Activated naive CD4-positive, alpha-beta T cell treated with anti-CD3 and anti-CD28 coated beads for 36 hours (primary cell): ENCODE results near the gene CFTR. TPM values are rescaled to one million over a fixed set of nuclear protein-coding genes. Genes with fewer than 3 reads are reported as not detected.
"Not testable (repeated sequence)": the region's sequence is repeated elsewhere in the genome, so short reads cannot be mapped to it uniquely, and the experiment has no call there.

ENCODE experiments used
- CTCF ChIA-PET: fragments of 350-600 bp; sonication (Branson Sonifier 250); formaldehyde crosslinking; loops from one replicate; lab custom pipeline; 2021; ENCODE audit warnings: antibody characterized with exemption; lab: Charles Lee
- DNase-seq: peaks from one replicate; pipeline ENCODE4 v3.0.0-alpha.2; 2020
- H3K27ac Mint-ChIP-seq: one replicate; pipeline ENCODE4 v1.8.0; 2021; ENCODE audit warnings: mild to moderate bottlenecking, mixed read lengths
- H3K27me3 Mint-ChIP-seq: one replicate; pipeline ENCODE4 v1.8.0; 2021; ENCODE audit warnings: low read depth, mixed read lengths
- H3K36me3 Mint-ChIP-seq: one replicate; pipeline ENCODE4 v1.8.0; 2021; ENCODE audit warnings: low read depth, mixed read lengths
- H3K4me1 Mint-ChIP-seq: one replicate; pipeline ENCODE4 v1.8.0; 2021; ENCODE audit warnings: low read depth, mixed read lengths
- H3K4me3 Mint-ChIP-seq: one replicate; pipeline ENCODE4 v1.8.0; 2021; ENCODE audit warnings: mild to moderate bottlenecking, moderate library complexity, mixed read lengths
- H3K9me3 Mint-ChIP-seq: one replicate; pipeline ENCODE4 v1.8.0; 2021; ENCODE audit warnings: mixed read lengths
- intact Hi-C: fragments of 100-400 bp; cut with micrococcal nuclease; formaldehyde crosslinking; loops from one replicate; pipeline ENCODE4 v1.15.1; 2023
- total RNA-seq, 2 experiments: library from RNA; stranded (reverse); gene quantifications; one replicate each; pipeline ENCODE4 v1.2.3, GENCODE V29; 2021

CFTR gene
- total RNA-seq, 2 experiments from 2014 or later: not detected

GRCh38 chr7:117685795-117686194 lies 206.0 kb downstream of the CFTR start:
- Mint-ChIP-seq H3K9me3 (no peaks in the 10 kb centered on the region), H3K4me3 (no peak overlapping the region), H3K27me3 (peaks cover 6% of the 10 kb centered on the region), H3K36me3 (no peaks in the 10 kb centered on the region), H3K4me1 (no peaks in the 10 kb centered on the region), H3K27ac (no peak overlapping the region)
- CTCF ChIA-PET: interaction anchor here (0.7 kb wide), 1 partner anchor 308 kb away, joined by 3 read pairs; no protein-coding TSS in a partner anchor
- no peak for DNase-seq
- intact Hi-C loops: no loop called here

- Mint-ChIP-seq H3K4me3 (no peak overlapping the region), H3K27me3 (peaks cover 6% of the 10 kb centered on the region), H3K27ac (no peak overlapping the region), H3K36me3 (no peaks in the 10 kb centered on the region), H3K9me3 (no peaks in the 10 kb centered on the region), H3K4me1 (no peaks in the 10 kb centered on the region)
- intact Hi-C loops: no loop called here
- CTCF ChIA-PET: interaction anchor here (0.7 kb wide), 1 partner anchor 307 kb away, joined by 3 read pairs; no protein-coding TSS in a partner anchor
- no peak for DNase-seq
Measured at GRCh38 chr7:117686311-117686935, 206.6 kb downstream of the CFTR start.

GRCh38 chr7:117688126-117688525 lies 208.3 kb downstream of the CFTR start:
- intact Hi-C loops: no loop called here
- H3K27ac Mint-ChIP-seq: no peak overlapping the region
- no peak for DNase-seq
- H3K27me3 Mint-ChIP-seq: peaks cover 9% of the 10 kb centered on the region
- no peaks in the 10 kb centered on the region for H3K36me3 Mint-ChIP-seq
- H3K9me3 Mint-ChIP-seq: no peaks in the 10 kb centered on the region
- CTCF ChIA-PET: no interaction called here
- H3K4me3 Mint-ChIP-seq: no peak overlapping the region
- H3K4me1 Mint-ChIP-seq: no peaks in the 10 kb centered on the region

- CTCF ChIA-PET: no interaction called here
- intact Hi-C loops: no loop called here
- peaks cover 9% of the 10 kb centered on the region for H3K27me3 Mint-ChIP-seq
- H3K27ac Mint-ChIP-seq: no peak overlapping the region
- no peaks in the 10 kb centered on the region for H3K36me3 Mint-ChIP-seq
- H3K4me3 Mint-ChIP-seq: no peak overlapping the region
- DNase-seq: no peak
- no peaks in the 10 kb centered on the region for H3K4me1 Mint-ChIP-seq
- H3K9me3 Mint-ChIP-seq: no peaks in the 10 kb centered on the region
Measured at GRCh38 chr7:117689406-117689805, 209.6 kb downstream of the CFTR start.

GRCh38 chr7:117690147-117690546 lies 210.3 kb downstream of the CFTR start:
- Mint-ChIP-seq H3K4me3 (no peak overlapping the region), H3K27ac (no peak overlapping the region), H3K27me3 (peaks cover 9% of the 10 kb centered on the region), H3K9me3 (no peaks in the 10 kb centered on the region), H3K4me1 (no peaks in the 10 kb centered on the region), H3K36me3 (no peaks in the 10 kb centered on the region)
- no peak for DNase-seq
- intact Hi-C loops: no loop called here
- CTCF ChIA-PET: no interaction called here

GRCh38 chr7:117692338-117692737 lies 212.5 kb downstream of the CFTR start:
- Mint-ChIP-seq H3K27me3 (peaks cover 9% of the 10 kb centered on the region), H3K36me3 (no peaks in the 10 kb centered on the region), H3K9me3 (no peaks in the 10 kb centered on the region), H3K4me1 (no peaks in the 10 kb centered on the region), H3K4me3 (no peak overlapping the region), H3K27ac (no peak overlapping the region)
- no peak for DNase-seq
- CTCF ChIA-PET: no interaction called here
- intact Hi-C loops: no loop called here

GRCh38 chr7:117698018-117698417 lies 218.2 kb downstream of the CFTR start:
- no peak overlapping the region for H3K4me3 Mint-ChIP-seq
- no peaks in the 10 kb centered on the region for H3K27me3 Mint-ChIP-seq
- H3K9me3 Mint-ChIP-seq: no peaks in the 10 kb centered on the region
- no peaks in the 10 kb centered on the region for H3K36me3 Mint-ChIP-seq
- no peak overlapping the region for H3K27ac Mint-ChIP-seq
- no peak for DNase-seq
- H3K4me1 Mint-ChIP-seq: no peaks in the 10 kb centered on the region
- intact Hi-C loops: no loop called here
- CTCF ChIA-PET: no interaction called here

GRCh38 chr7:117704063-117704462 lies 224.2 kb downstream of the CFTR start:
- intact Hi-C loops: no loop called here
- no peaks in the 10 kb centered on the region for H3K9me3 Mint-ChIP-seq
- H3K27ac Mint-ChIP-seq: no peak overlapping the region
- H3K27me3 Mint-ChIP-seq: no peaks in the 10 kb centered on the region
- no peak for DNase-seq
- H3K4me3 Mint-ChIP-seq: no peak overlapping the region
- CTCF ChIA-PET: no interaction called here
- H3K36me3 Mint-ChIP-seq: no peaks in the 10 kb centered on the region
- no peaks in the 10 kb centered on the region for H3K4me1 Mint-ChIP-seq

- Mint-ChIP-seq H3K27me3 (no peaks in the 10 kb centered on the region), H3K9me3 (no peaks in the 10 kb centered on the region), H3K4me1 (no peaks in the 10 kb centered on the region), H3K27ac (no peak overlapping the region), H3K4me3 (no peak overlapping the region), H3K36me3 (no peaks in the 10 kb centered on the region)
- DNase-seq: no peak
- intact Hi-C loops: no loop called here
- CTCF ChIA-PET: no interaction called here
Measured at GRCh38 chr7:117705630-117706029, 225.8 kb downstream of the CFTR start.

GRCh38 chr7:117706210-117706609 lies 226.4 kb downstream of the CFTR start:
- H3K27me3 Mint-ChIP-seq: no peaks in the 10 kb centered on the region
- DNase-seq: no peak
- H3K27ac Mint-ChIP-seq: no peak overlapping the region
- no peaks in the 10 kb centered on the region for H3K9me3 Mint-ChIP-seq
- H3K4me1 Mint-ChIP-seq: no peaks in the 10 kb centered on the region
- CTCF ChIA-PET: no interaction called here
- no peak overlapping the region for H3K4me3 Mint-ChIP-seq
- intact Hi-C loops: no loop called here
- no peaks in the 10 kb centered on the region for H3K36me3 Mint-ChIP-seq

GRCh38 chr7:117707080-117707479 lies 227.3 kb downstream of the CFTR start:
- Mint-ChIP-seq H3K27ac (no peak overlapping the region), H3K36me3 (no peaks in the 10 kb centered on the region), H3K4me3 (no peak overlapping the region), H3K27me3 (no peaks in the 10 kb centered on the region), H3K4me1 (no peaks in the 10 kb centered on the region), H3K9me3 (no peaks in the 10 kb centered on the region)
- CTCF ChIA-PET: no interaction called here
- intact Hi-C loops: no loop called here
- DNase-seq: no peak

- DNase-seq, intact Hi-C loops, CTCF ChIA-PET, H3K36me3 Mint-ChIP-seq, H3K27me3 Mint-ChIP-seq, H3K4me3 Mint-ChIP-seq, H3K27ac Mint-ChIP-seq, H3K4me1 Mint-ChIP-seq, H3K9me3 Mint-ChIP-seq: not testable (repeated sequence)
Measured at GRCh38 chr7:117708173-117708572, 228.3 kb downstream of the CFTR start.

- no peaks in the 10 kb centered on the region for H3K36me3 Mint-ChIP-seq
Measured at GRCh38 chr7:117711556-117711955, 231.7 kb downstream of the CFTR start.

More at GRCh38 chr7:117711556-117711955, 231.7 kb downstream of the CFTR start:
- CTCF ChIA-PET: no interaction called here
- DNase-seq: no peak
- intact Hi-C loops: no loop called here
- Mint-ChIP-seq H3K9me3 (no peaks in the 10 kb centered on the region), H3K4me1 (no peaks in the 10 kb centered on the region), H3K27ac (no peak overlapping the region), H3K4me3 (no peak overlapping the region), H3K27me3 (no peaks in the 10 kb centered on the region)
